DND-41 (cell line): ENCODE results near the gene EXOC6.

Source experiments
- ATAC-seq: fragments of 200-7000 bp; cut with Tn5 transposase; 3 replicates; pipeline ENCODE4 v1.9.1; 2021; ENCODE audit warnings: low read depth; ENCODE audit not compliant: insufficient read depth
- DNase-seq: peaks from one replicate; pipeline ENCODE4 v3.0.0-alpha.2; 2020
- H2AFZ ChIP-seq: 2 replicates; pipeline ENCODE4 v1.6.0; 2012; ENCODE audit warnings: low read depth, low read length
- H3K27ac ChIP-seq: 2 replicates; pipeline ENCODE4 v1.5.1; 2012; ENCODE audit warnings: low read length, inconsistent platforms
- H3K27me3 ChIP-seq: fragments of 200-600 bp; sonication (generic); 2 replicates; pipeline ENCODE4 v1.6.0; 2012; ENCODE audit warnings: low read length, mild to moderate bottlenecking, inconsistent platforms; ENCODE audit not compliant: insufficient read depth, poor library complexity
- H3K36me3 ChIP-seq: 2 replicates; pipeline ENCODE4 v1.5.1; 2012; ENCODE audit warnings: low read length, inconsistent platforms; ENCODE audit not compliant: insufficient read depth
- H3K4me1 ChIP-seq: 2 replicates; pipeline ENCODE4 v1.5.1; 2012; ENCODE audit warnings: mild to moderate bottlenecking, low read length; ENCODE audit not compliant: insufficient read depth
- H3K4me2 ChIP-seq: 2 replicates; pipeline ENCODE4 v1.6.0; 2012; ENCODE audit warnings: mild to moderate bottlenecking, moderate library complexity, low read length, inconsistent platforms; ENCODE audit not compliant: insufficient read depth
- H3K4me3 ChIP-seq, 2 experiments: fragments of 200-600 bp in 1 of 2; shearing (Covaris generic) in 1 of 2; 2 replicates each; pipeline ENCODE4 v1.5.1; 2012 to 2016; ENCODE audit warnings: inconsistent platforms in 2 of 2, low read length in 2 of 2, mild to moderate bottlenecking in 2 of 2, low read depth in 1 of 2, moderate library complexity in 1 of 2
- H3K79me2 ChIP-seq: 2 replicates; pipeline ENCODE4 v1.6.0; 2012; ENCODE audit warnings: low read length, inconsistent platforms; ENCODE audit not compliant: insufficient read depth
- H3K9ac ChIP-seq: 2 replicates; pipeline ENCODE4 v1.6.0; 2012; ENCODE audit warnings: low read depth, mild to moderate bottlenecking, inconsistent platforms, low read length, moderate library complexity
- H3K9me3 ChIP-seq: 2 replicates; pipeline ENCODE4 v1.5.1; 2012; ENCODE audit warnings: low read length, moderate library complexity, mild to moderate bottlenecking, inconsistent platforms; ENCODE audit not compliant: insufficient read depth, severe bottlenecking
- H4K20me1 ChIP-seq: 2 replicates; pipeline ENCODE4 v1.6.0; 2012; ENCODE audit warnings: low read length; ENCODE audit not compliant: insufficient read depth
- EZH2 ChIP-seq: IDR thresholded peaks from 3 replicates; pipeline ENCODE4 v1.6.1; 2012; ENCODE audit warnings: borderline replicate concordance, low read depth, mild to moderate bottlenecking, moderate library complexity, low read length, inconsistent platforms; ENCODE audit not compliant: severe bottlenecking
- TF ChIP-seq, protein P1 (sequence below): IDR thresholded peaks from 2 replicates; pipeline ENCODE4 v1.5.1; 2012; ENCODE audit warnings: borderline replicate concordance, low read length, moderate library complexity, mild to moderate bottlenecking; ENCODE audit not compliant: poor library complexity, severe bottlenecking; ENCODE audit errors: extremely low read depth

Gene EXOC6

GRCh38 chr10:92880917-92881316 is 32.6 kb downstream of the EXOC6 start:
- no peaks in the 10 kb centered on the region for H3K4me1 ChIP-seq
- no peaks in the 10 kb centered on the region for H3K36me3 ChIP-seq
- peaks cover 71% of the 10 kb centered on the region for H3K79me2 ChIP-seq
- no peak for ATAC-seq
- no peak overlapping the region for H3K4me2 ChIP-seq
- no peak overlapping the region for H3K4me3 ChIP-seq
- no peak overlapping the region for H3K9ac ChIP-seq
- DNase-seq = no peak
- peaks cover 35% of the 10 kb centered on the region; the same call in 1 of the 2 replicates for H4K20me1 ChIP-seq
- H2AFZ ChIP-seq = no peak overlapping the region
- no peak overlapping the region for H3K27ac ChIP-seq
- TF ChIP-seq, protein P1, sequence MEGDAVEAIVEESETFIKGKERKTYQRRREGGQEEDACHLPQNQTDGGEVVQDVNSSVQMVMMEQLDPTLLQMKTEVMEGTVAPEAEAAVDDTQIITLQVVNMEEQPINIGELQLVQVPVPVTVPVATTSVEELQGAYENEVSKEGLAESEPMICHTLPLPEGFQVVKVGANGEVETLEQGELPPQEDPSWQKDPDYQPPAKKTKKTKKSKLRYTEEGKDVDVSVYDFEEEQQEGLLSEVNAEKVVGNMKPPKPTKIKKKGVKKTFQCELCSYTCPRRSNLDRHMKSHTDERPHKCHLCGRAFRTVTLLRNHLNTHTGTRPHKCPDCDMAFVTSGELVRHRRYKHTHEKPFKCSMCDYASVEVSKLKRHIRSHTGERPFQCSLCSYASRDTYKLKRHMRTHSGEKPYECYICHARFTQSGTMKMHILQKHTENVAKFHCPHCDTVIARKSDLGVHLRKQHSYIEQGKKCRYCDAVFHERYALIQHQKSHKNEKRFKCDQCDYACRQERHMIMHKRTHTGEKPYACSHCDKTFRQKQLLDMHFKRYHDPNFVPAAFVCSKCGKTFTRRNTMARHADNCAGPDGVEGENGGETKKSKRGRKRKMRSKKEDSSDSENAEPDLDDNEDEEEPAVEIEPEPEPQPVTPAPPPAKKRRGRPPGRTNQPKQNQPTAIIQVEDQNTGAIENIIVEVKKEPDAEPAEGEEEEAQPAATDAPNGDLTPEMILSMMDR = no peak
- TF ChIP-seq EZH2 = no peak
- H3K9me3 ChIP-seq = no peaks in the 10 kb centered on the region
- no peaks in the 10 kb centered on the region for H3K27me3 ChIP-seq

GRCh38 chr10:92886334-92886961 is 38.1 kb downstream of the EXOC6 start:
- no peaks in the 10 kb centered on the region for H3K36me3 ChIP-seq
- DNase-seq = no peak
- H3K27me3 ChIP-seq = no peaks in the 10 kb centered on the region
- H3K27ac ChIP-seq = no peak overlapping the region
- peaks cover 75% of the 10 kb centered on the region for H3K79me2 ChIP-seq
- no peak overlapping the region for H3K9ac ChIP-seq
- no peak overlapping the region for H2AFZ ChIP-seq
- no peaks in the 10 kb centered on the region for H3K9me3 ChIP-seq
- H3K4me3 ChIP-seq = no peak overlapping the region
- no peak for ATAC-seq
- no peak overlapping the region for H3K4me2 ChIP-seq
- H3K4me1 ChIP-seq = no peaks in the 10 kb centered on the region
- TF ChIP-seq, protein P1 = no peak
- TF ChIP-seq EZH2 = no peak
- H4K20me1 ChIP-seq = peaks cover 35% of the 10 kb centered on the region; the same call in 1 of the 2 replicates

DNA sequence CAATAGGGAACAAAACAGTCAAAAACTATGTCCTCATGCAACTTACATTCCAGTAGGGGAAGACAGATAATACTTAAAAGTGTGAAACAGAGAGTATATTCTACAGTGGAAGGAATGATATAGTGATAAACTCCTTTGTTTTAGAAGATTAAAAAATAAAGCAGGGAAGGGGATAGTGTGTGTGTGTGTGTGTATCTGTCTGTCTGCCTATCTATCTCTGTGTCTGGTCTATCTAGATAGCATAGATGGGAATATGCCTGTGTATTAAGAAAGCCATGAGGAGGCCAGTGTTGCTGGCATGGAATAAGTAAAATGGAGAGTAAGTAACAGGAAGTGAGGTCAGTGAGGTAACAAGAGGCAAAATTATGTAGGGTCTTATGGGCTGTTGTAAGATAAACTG is 42.2 kb downstream of the EXOC6 start:
- Histone ChIP-seq H4K20me1 (peaks cover 39% of the 10 kb centered on the region; the same call in 1 of the 2 replicates), H3K27me3 (no peaks in the 10 kb centered on the region), H2AFZ (no peak overlapping the region), H3K36me3 (no peaks in the 10 kb centered on the region), H3K4me1 (no peaks in the 10 kb centered on the region), H3K4me3 (no peak overlapping the region), H3K9ac (no peak overlapping the region), H3K27ac (no peak overlapping the region), H3K9me3 (no peaks in the 10 kb centered on the region), H3K79me2 (peaks cover 61% of the 10 kb centered on the region), H3K4me2 (no peak overlapping the region)
- DNase-seq (no peak), ATAC-seq (no peak)
- TF ChIP-seq, protein P1 = no peak
- no peak for TF ChIP-seq EZH2
